Adrenal gland (tissue), 12 donors: Measurements from ENCODE around the gene NKIRAS2. TPM values are rescaled to one million over a fixed set of nuclear protein-coding genes. Genes with fewer than 3 reads are reported as not detected.
"Not testable (repeated sequence)": the region's sequence is repeated elsewhere in the genome, so short reads cannot be mapped to it uniquely, and the experiment has no call there.

ENCODE experiments used
- DNase-seq, 7 donors: peaks; one replicate each; pipeline ENCODE4 v3.0.0-alpha.2; 2019 to 2020
- H3K27ac ChIP-seq, 5 donors: fragments of 200-600 bp; sonication (generic) in 4 of 5; 1 replicate in 3 of 5; 2 replicates in 2 of 5; pipeline versions ENCODE4 v1.5.1 to v1.8.0; 2016 to 2020; ENCODE audit warnings: mild to moderate bottlenecking in 1 of 5
- H3K27me3 ChIP-seq: fragments of 200-600 bp; 2 replicates; pipeline ENCODE4 v1.8.0; 2021
- H3K36me3 ChIP-seq, 2 donors: fragments of 200-600 bp; replicated peaks in 1 of 2; 1 replicate in 1 of 2; 2 replicates in 1 of 2; pipeline versions ENCODE4 v1.5.1 to v1.8.0; 2018 to 2022
- H3K4me1 ChIP-seq, 2 donors: fragments of 200-600 bp; replicated peaks in 1 of 2; 1 replicate in 1 of 2; 2 replicates in 1 of 2; pipeline versions ENCODE4 v1.5.1 to v1.8.0; 2018 to 2021
- H3K4me3 ChIP-seq, 4 donors: fragments of 200-600 bp; sonication (generic) in 3 of 4; one replicate each; pipeline ENCODE4 v1.5.1; 2016 to 2018
- H3K9me3 ChIP-seq, 3 donors: fragments of 200-600 bp; sonication (generic) in 1 of 3; replicated peaks in 1 of 3; 1 replicate in 2 of 3; 2 replicates in 1 of 3; pipeline versions ENCODE4 v1.5.1 to v1.8.0; 2016 to 2021
- POLR2A ChIP-seq, 2 donors: fragments of 450-650 bp; IDR thresholded peaks; one replicate each; pipeline ENCODE4 v1.6.1; 2017; ENCODE audit warnings: antibody characterized with exemption in 2 of 2, mild to moderate bottlenecking in 2 of 2, moderate library complexity in 1 of 2
- WGBS, 4 donors: extraction: QIAGEN DNeasy Blood & Tissue Kit in 2 of 4; methylation state at CpG; one replicate each; pipeline versions ENCODE4 v1.1.5 to v1.1.7; 2013 to 2017; 5-methylcytosine and 5-hydroxymethylcytosine counted together
- intact Hi-C, 2 donors: fragments of 100-400 bp; cut with DNase I; formaldehyde crosslinking; loops; one replicate each; pipeline versions ENCODE4 v1.14.1 to v1.15.0; 2022 to 2023
- polyA plus RNA-seq, 3 donors: library from polyadenylated mRNA; stranded (reverse); fragments of 200-250 nt in 2 of 3; fragments of 350-450 nt in 1 of 3; fragmentation: Illumina TruSeq in 1 of 3; extraction: RNeasy Lipid Tissue Mini Kit (QIAGEN cat#74804) in 1 of 3; gene quantifications; one replicate each; pipeline ENCODE4 v1.2.3, GENCODE V29; 2013 to 2014
- total RNA-seq, 9 donors: library from RNA; depleted of rRNA in 4 of 9; stranded (reverse); fragments of >200 nt in 4 of 9; fragments of 120-200 nt in 1 of 9; fragmentation: NEBNext Ultra II Directional in 1 of 9; extraction: Animal tissue kit (Norgen Biotek cat#: 25700) in 1 of 9; gene quantifications; one replicate each; pipeline versions ENCODE4 v1.1.0 to v1.2.4, GENCODE V29; 2013 to 2023
- TF ChIP-seq, protein P1 (sequence below), 6 experiments: fragments of 450-650 bp in 4 of 6; fragments of 200-600 bp in 2 of 6; sonication (generic) in 1 of 6; IDR thresholded peaks; 1 replicate in 5 of 6; 2 replicates in 1 of 6; pipeline versions ENCODE4 v1.5.1 to v1.8.0; 2016 to 2021; ENCODE audit warnings: antibody characterized with exemption in 6 of 6, mild to moderate bottlenecking in 2 of 6, moderate library complexity in 1 of 6
- donor health status: healthy with polysubstance abuse.
- donor health status: Bipolar disorder and iron deficiency.
- donor health status: DM: yes; HTN: yes; CAD: no.
- donor health status: DM: no; HTN: no; CAD: no.
- donor health status: DM: no; HTN: no; CAD: no.
- donor health status: DM: yes; HTN: yes; CAD: no.

Gene NKIRAS2
- total and polyA plus RNA-seq, 12 donors: 22.9 to 56.8 (median 29.4) TPM

DNA sequence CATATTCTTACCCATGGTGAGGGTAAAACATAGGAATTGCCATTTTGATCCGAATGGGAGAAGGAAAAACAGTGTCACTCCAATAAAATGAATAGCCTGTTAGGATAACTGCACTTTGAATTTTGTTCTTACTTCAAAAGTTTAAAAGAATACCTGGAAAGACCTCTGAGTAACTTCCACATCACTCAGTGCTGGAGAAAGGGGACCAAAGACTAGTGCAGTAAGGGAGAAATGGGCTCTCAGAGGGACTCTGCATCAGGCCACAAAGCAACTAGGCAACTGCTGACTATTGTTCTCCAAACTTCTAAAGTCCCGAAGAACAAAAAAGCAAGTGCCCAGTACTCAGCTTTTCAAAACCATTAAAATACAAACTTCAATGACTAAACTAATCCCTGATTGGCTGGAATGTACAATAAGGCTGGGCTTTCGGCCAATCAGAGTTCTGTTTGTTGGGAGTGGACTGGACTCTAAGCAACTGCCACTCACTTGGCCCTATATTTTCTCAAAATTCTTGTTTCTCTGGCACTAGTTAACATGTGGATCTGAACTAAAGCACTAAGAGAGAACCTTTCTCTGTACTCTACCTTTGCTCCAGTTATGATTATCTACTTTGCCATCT is 8.9 kb upstream of the NKIRAS2 start:
- Histone ChIP-seq H3K4me1 (peaks cover 4 to 73% of the 10 kb centered on the region in 2 donors), H3K27me3 (no peaks in the 10 kb centered on the region), H3K36me3 (no peaks in the 10 kb centered on the region), H3K4me3 (no peak overlapping the region), H3K9me3 (no peaks in the 10 kb centered on the region), H3K27ac (peak overlapping the region in 2 of 5 donors; percentile 14 to 47)
- TF ChIP-seq, protein P1, sequence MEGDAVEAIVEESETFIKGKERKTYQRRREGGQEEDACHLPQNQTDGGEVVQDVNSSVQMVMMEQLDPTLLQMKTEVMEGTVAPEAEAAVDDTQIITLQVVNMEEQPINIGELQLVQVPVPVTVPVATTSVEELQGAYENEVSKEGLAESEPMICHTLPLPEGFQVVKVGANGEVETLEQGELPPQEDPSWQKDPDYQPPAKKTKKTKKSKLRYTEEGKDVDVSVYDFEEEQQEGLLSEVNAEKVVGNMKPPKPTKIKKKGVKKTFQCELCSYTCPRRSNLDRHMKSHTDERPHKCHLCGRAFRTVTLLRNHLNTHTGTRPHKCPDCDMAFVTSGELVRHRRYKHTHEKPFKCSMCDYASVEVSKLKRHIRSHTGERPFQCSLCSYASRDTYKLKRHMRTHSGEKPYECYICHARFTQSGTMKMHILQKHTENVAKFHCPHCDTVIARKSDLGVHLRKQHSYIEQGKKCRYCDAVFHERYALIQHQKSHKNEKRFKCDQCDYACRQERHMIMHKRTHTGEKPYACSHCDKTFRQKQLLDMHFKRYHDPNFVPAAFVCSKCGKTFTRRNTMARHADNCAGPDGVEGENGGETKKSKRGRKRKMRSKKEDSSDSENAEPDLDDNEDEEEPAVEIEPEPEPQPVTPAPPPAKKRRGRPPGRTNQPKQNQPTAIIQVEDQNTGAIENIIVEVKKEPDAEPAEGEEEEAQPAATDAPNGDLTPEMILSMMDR (IDR thresholded peaks at IDR 0.05): no peak
- no peak for TF ChIP-seq POLR2A (IDR thresholded peaks at IDR 0.05)
- DNase-seq: peak in 1 of 7 donors; percentile 36
- intact Hi-C loops: no loop called here
- WGBS, 4 donors: 89 to 94% (median 90%) methylated on average over 3 of the region's 3 CpGs

DNA sequence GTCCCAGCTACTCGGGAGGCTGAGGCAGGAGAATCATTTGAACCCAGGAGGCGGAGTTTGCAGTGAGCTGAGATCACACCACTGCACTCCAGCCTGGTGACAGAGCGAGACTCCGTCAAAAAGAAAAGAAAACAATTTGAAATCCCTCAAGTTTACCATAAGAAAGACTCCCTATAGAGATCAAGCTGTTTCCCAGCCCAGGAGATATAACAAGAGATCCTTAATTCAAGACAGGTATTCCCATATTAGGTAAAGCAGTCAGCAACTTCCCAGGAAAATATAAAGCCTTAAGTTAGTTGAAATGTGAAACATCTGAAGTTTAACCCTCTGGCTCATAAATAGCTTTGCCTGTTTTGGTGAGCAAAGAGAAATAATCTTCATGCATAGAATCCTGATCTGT is 7.5 kb upstream of the NKIRAS2 start:
- H3K9me3 ChIP-seq, H3K27me3 ChIP-seq, H3K4me3 ChIP-seq, H3K27ac ChIP-seq, intact Hi-C loops, DNase-seq, H3K36me3 ChIP-seq: not testable (repeated sequence)
- 82 to 85% (median 82%) methylated on average over 4 of the region's 4 CpGs for whole genome bisulfite sequencing, 4 donors
- peaks cover 6 to 71% of the 10 kb centered on the region in 2 donors for H3K4me1 ChIP-seq

DNA sequence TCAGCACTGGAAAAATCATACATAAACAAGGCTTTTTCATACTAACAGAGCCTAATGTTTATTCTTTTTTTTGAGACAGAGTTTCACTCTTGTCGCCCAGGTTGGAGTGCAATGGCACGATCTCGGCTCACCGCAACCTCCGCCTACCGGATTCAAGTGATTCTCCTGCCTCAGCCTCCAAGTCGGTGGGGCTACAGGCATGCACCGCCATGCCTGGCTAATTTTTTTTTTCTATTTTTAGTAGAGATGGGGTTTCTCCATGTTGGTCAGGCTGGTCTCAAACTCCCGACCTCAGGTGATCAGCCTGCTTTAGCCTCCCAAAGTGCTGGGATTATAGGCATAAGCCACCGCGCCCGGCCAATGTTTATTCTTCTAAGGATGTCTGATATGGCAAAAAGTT is 6.2 kb upstream of the NKIRAS2 start:
- H3K4me3 ChIP-seq, DNase-seq, H3K27me3 ChIP-seq, intact Hi-C loops, H3K27ac ChIP-seq, H3K9me3 ChIP-seq, H3K36me3 ChIP-seq: not testable (repeated sequence)
- peaks cover 10 to 73% of the 10 kb centered on the region in 2 donors for H3K4me1 ChIP-seq
- WGBS, 4 donors: 90 to 97% (median 95%) methylated on average over 12 of the region's 12 CpGs

DNA sequence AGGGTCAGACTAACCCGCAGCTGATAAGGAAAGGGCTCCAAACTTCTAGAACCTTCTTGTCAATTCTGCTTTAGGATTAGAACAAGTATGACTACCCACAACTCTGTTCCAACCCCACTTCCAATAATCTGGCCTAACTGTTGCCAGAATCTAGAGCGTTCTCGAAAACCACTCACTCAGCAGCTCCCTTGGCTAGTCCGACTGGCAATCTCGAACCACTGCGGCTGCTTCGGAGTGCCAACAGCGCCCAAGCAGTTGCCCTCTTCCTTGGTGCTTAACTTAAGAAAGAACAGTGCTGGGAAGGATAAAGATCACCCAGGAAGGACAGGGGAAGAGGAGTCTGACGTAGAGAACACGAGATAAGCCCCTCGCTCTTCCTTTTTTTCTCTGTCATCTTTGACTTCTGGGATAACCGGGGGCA is 3.5 kb upstream of the NKIRAS2 start:
- H3K9me3 ChIP-seq: no peaks in the 10 kb centered on the region
- no peak for TF ChIP-seq POLR2A (IDR thresholded peaks at IDR 0.05)
- no peaks in the 10 kb centered on the region for H3K27me3 ChIP-seq
- WGBS, 4 donors: 2 to 4% (median 4%) methylated on average over 12 of the region's 12 CpGs
- H3K4me1 ChIP-seq: peaks cover 16 to 67% of the 10 kb centered on the region in 2 donors
- peak overlapping the region; percentile 62 to 98 (median 89) for H3K27ac ChIP-seq
- no peaks in the 10 kb centered on the region for H3K36me3 ChIP-seq
- DNase-seq: peak in 3 of 7 donors; percentile 25 to 33 (median 28)
- peak overlapping the region; percentile 36 to 96 (median 90) for H3K4me3 ChIP-seq
- intact Hi-C loops: no loop called here

DNA sequence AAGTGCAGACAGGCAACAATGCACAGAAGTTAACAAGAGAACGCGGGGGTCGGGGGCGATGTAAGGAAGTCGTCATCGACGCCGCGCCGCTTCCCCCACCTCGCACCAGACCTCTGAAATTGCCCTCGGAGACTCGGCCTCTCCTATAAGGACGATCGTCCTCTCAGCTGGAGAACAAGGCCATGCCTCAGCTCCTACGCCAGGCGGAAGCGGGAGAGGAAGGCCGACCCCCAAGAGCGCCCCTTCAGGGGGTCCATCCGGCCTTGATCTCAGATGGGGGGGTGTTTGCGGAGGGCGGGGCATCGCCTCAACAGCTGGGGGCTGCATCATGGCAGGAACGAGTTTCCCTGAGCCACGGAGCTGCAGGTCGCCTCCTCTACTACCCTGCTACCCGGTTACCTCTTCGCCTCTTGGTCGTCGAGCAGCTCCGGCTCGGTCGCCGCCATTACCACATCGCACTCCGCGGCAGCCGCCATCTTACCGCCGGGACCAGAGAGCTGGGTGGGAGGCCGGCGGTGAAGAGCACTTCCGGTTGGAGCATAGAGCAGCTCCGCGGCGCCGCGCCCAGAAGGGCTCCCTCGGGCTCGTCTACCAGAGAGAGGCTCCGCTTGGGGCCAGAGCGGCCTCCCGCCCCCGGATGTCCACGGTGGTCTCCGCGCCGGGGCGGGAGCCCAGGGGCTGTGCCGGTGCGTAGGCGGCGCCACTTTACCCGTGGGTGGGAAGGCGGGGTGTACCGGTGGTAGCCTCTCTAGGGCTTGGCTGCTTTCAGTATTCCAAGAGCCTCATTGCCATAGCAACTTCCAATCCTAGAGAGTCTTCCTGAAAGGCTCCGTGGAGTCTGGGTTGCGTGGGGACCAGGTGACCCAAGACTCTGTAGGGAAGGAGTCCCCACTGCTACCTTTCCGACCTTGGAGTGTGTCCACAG is 2.7 kb upstream of the NKIRAS2 start, which contains the start of gene DNAJC7:
DNAJC7 (minus strand) TSS at position 499 of the 925 bp plus-strand sequence; CDS start at position 476, 23 bp downstream.
- H3K4me3 ChIP-seq: peak within 1 kb of the TSS; percentile 36 to 96 (median 90)
- WGBS, 4 donors: 0 to 1% (median 0%) methylated on average over 29 to 70 of the region's 70 CpGs
- peak within 1 kb of the TSS; percentile 62 to 98 (median 89) for H3K27ac ChIP-seq
- peak; percentile 40 to 73 for TF ChIP-seq POLR2A (IDR thresholded peaks at IDR 0.05)
- TF ChIP-seq, protein P1 (IDR thresholded peaks at IDR 0.05): no peak
- H3K9me3 ChIP-seq: no peaks in the 10 kb centered on the region
- intact Hi-C loops: no loop called here
- peaks cover 16 to 60% of the 10 kb centered on the region in 2 donors for H3K4me1 ChIP-seq
- H3K27me3 ChIP-seq: no peaks in the 10 kb centered on the region
- peaks cover 0 to 5% of the 10 kb centered on the region in 2 donors for H3K36me3 ChIP-seq
- peak; percentile 85 to 95 (median 91) for DNase-seq
